Endothelial cell of umbilical vein (primary cell): Measurements from ENCODE around the gene FGD3. TPM values are rescaled to one million over a fixed set of nuclear protein-coding genes. Genes with fewer than 3 reads are reported as not detected.

Experiments used
- BruUV-seq: library from RNA; stranded (reverse); fragments of 400-500 nt; replicated peaks from 2 replicates; lab custom pipeline; 2021; lab: Mats Ljungman, UMichigan
- CTCF ChIA-PET: fragments of 300-600, 350-600 bp; sonication (Branson Sonifier 250); formaldehyde crosslinking; loops from one replicate; lab custom pipeline; 2021; ENCODE audit warnings: antibody characterized with exemption, inconsistent platforms; lab: Charles Lee
- POLR2A ChIA-PET: fragments of 300-600, 350-600 bp; sonication (Branson Sonifier 250); formaldehyde crosslinking; loops from one replicate; lab custom pipeline; 2021; ENCODE audit warnings: antibody characterized with exemption, inconsistent platforms; lab: Charles Lee
- DNase-seq: peaks from one replicate; pipeline ENCODE4 v3.0.0-alpha.2; 2011; ENCODE audit warnings: low read depth, low spot score
- FAIRE-seq: peaks from 2 replicates; lab custom pipeline; 2011; peaks lifted over from hg19 to GRCh38; lab: Jason Lieb, UNC
- H2AFZ ChIP-seq: 2 replicates; pipeline ENCODE4 v1.6.0; 2012; ENCODE audit warnings: low read depth, low read length, control low read depth, inconsistent platforms
- H3K27ac ChIP-seq: 2 replicates; pipeline ENCODE4 v1.5.1; 2011; ENCODE audit warnings: low read depth, mild to moderate bottlenecking, control low read depth, low read length, moderate library complexity; ENCODE audit not compliant: insufficient read depth
- H3K27me3 ChIP-seq, 2 experiments: 2 replicates each; pipeline versions ENCODE4 v1.6.0 to v1.6.1; 2011; ENCODE audit warnings: low read length in 2 of 2, mixed read lengths in 1 of 2; ENCODE audit not compliant: control insufficient read depth in 2 of 2, insufficient read depth in 2 of 2
- H3K36me3 ChIP-seq, 2 experiments: 2 replicates in 1 of 2; 3 replicates in 1 of 2; pipeline ENCODE4 v1.5.1; 2011; ENCODE audit warnings: low read length in 2 of 2, mild to moderate bottlenecking in 1 of 2, moderate library complexity in 1 of 2; ENCODE audit not compliant: control insufficient read depth in 2 of 2, insufficient read depth in 2 of 2; ENCODE audit errors: extremely low read depth in 1 of 2
- H3K4me1 ChIP-seq: 3 replicates; pipeline ENCODE4 v1.5.1; 2011; ENCODE audit warnings: mild to moderate bottlenecking, low read length; ENCODE audit not compliant: control insufficient read depth, insufficient read depth; ENCODE audit errors: extremely low read depth
- H3K4me2 ChIP-seq: 2 replicates; pipeline ENCODE4 v1.6.1; 2011; ENCODE audit warnings: low read length, control low read depth, mixed read lengths; ENCODE audit not compliant: insufficient read depth
- H3K4me3 ChIP-seq, 3 experiments: fragments of 200-600 bp in 1 of 3; sonication (generic), shearing (Covaris generic) in 1 of 3; replicated peaks in 1 of 3; 2 replicates each; pipeline ENCODE4 v1.5.1; 2011 to 2016; ENCODE audit warnings: control low read depth in 3 of 3, low read length in 3 of 3, mild to moderate bottlenecking in 2 of 3, inconsistent platforms in 1 of 3, low read depth in 1 of 3, moderate library complexity in 1 of 3; ENCODE audit not compliant: insufficient read depth in 1 of 3
- H3K79me2 ChIP-seq: 2 replicates; pipeline ENCODE4 v1.6.0; 2012; ENCODE audit warnings: low read length, inconsistent platforms; ENCODE audit not compliant: control insufficient read depth, insufficient read depth
- H3K9ac ChIP-seq: replicated peaks from 2 replicates; pipeline ENCODE3; 2011; ENCODE audit warnings: low read length, control low read depth; ENCODE audit not compliant: insufficient read depth; ENCODE audit errors: extremely low read depth
- H3K9me1 ChIP-seq: replicated peaks from 3 replicates; pipeline ENCODE4 v1.6.0; 2011; ENCODE audit warnings: mild to moderate bottlenecking, low read length; ENCODE audit not compliant: control insufficient read depth, insufficient read depth; ENCODE audit errors: extremely low read depth
- H3K9me3 ChIP-seq: replicated peaks from 2 replicates; pipeline ENCODE4 v1.5.1; 2012; ENCODE audit warnings: low read length, inconsistent platforms; ENCODE audit not compliant: control insufficient read depth, insufficient read depth
- H4K20me1 ChIP-seq: replicated peaks from 2 replicates; pipeline ENCODE3; 2011; ENCODE audit warnings: mild to moderate bottlenecking, low read length; ENCODE audit not compliant: control insufficient read depth, insufficient read depth; ENCODE audit errors: extremely low read depth
- CTCF ChIP-seq, 2 donors: IDR thresholded peaks; 1 replicate in 1 of 2; 2 replicates in 1 of 2; pipeline ENCODE4 v1.5.1; 2011; ENCODE audit warnings: low read length in 2 of 2, mild to moderate bottlenecking in 2 of 2, moderate library complexity in 2 of 2, control low read depth in 1 of 2, inconsistent platforms in 1 of 2, low read depth in 1 of 2; ENCODE audit not compliant: insufficient read depth in 1 of 2; ENCODE audit errors: extremely low read depth in 1 of 2
- EZH2 ChIP-seq: IDR thresholded peaks from 2 replicates; pipeline ENCODE4 v1.6.1; 2012; ENCODE audit warnings: borderline replicate concordance, low read depth, mild to moderate bottlenecking, moderate library complexity, low read length, inconsistent platforms; ENCODE audit not compliant: severe bottlenecking
- FOS ChIP-seq: IDR thresholded peaks from 2 replicates; pipeline ENCODE4 v1.6.1; 2011; ENCODE audit warnings: mild to moderate bottlenecking, low read length, moderate library complexity, borderline replicate concordance; ENCODE audit not compliant: insufficient read depth
- GATA2 ChIP-seq: IDR thresholded peaks from 2 replicates; pipeline ENCODE4 v1.7.0; 2011; ENCODE audit warnings: low read depth, mild to moderate bottlenecking, moderate library complexity, mixed read lengths, low read length; ENCODE audit not compliant: insufficient read length, insufficient read depth
- JUN ChIP-seq: IDR thresholded peaks from 2 replicates; pipeline ENCODE4 v1.6.1; 2011; ENCODE audit warnings: borderline replicate concordance, low read depth; ENCODE audit not compliant: insufficient read length, insufficient read depth
- MAX ChIP-seq: IDR thresholded peaks from 2 replicates; pipeline ENCODE4 v1.6.1; 2011; ENCODE audit not compliant: insufficient read depth, insufficient read length
- MYC ChIP-seq: IDR thresholded peaks from one replicate; pipeline ENCODE4 v1.6.1; 2011; ENCODE audit warnings: mild to moderate bottlenecking, low read depth, low read length
- POLR2A ChIP-seq: IDR thresholded peaks from 2 replicates; pipeline ENCODE4 v1.6.1; 2012; ENCODE audit warnings: low read depth, mild to moderate bottlenecking, control low read depth, low read length
- POLR2AphosphoS5 ChIP-seq: IDR thresholded peaks from 2 replicates; pipeline ENCODE4 v1.6.1; 2012; ENCODE audit warnings: low read depth, mild to moderate bottlenecking, control low read depth, low read length, moderate library complexity; ENCODE audit not compliant: insufficient read depth
- dilution Hi-C: fragments of 300-500 bp; cut with MboI; formaldehyde crosslinking; loops from one replicate; pipeline ENCODE4 v1.15.0; 2019; ENCODE audit warnings: low sequenced_read_pairs; ENCODE audit not compliant: extremely low pct_ligation_motif_present
- intact Hi-C: fragments of 100-400 bp; cut with micrococcal nuclease; formaldehyde crosslinking; loops from one replicate; pipeline ENCODE4 v1.10.0; 2022
- polyA plus RNA-seq, 4 experiments: library from polyadenylated mRNA; depleted of rRNA in 3 of 4; stranded (reverse) in 3 of 4; unstranded in 1 of 4; fragments of >200 nt; gene quantifications; 2 replicates each; pipeline versions ENCODE4 v1.2.1 to v1.2.3, GENCODE V29; 2011 to 2012; ENCODE audit warnings: missing spikeins in 1 of 4
- total RNA-seq: library from RNA; stranded (reverse); gene quantifications from 2 replicates; pipeline ENCODE4 v1.2.3, GENCODE V29; 2021

The FGD3 gene
- total and polyA plus RNA-seq, 2 donors (not counting 3 experiments of a cell fraction or from before 2014, with no cell fraction given), result not detected

GRCh38 chr9:92945796-92946195 is 1.5 kb upstream of the FGD3 start:
- no peaks in the 10 kb centered on the region for H3K9me1 ChIP-seq
- H3K36me3 ChIP-seq, result no peaks in the 10 kb centered on the region

GRCh38 chr9:92948038-92948534 is 763 bp downstream of the FGD3 start:
- no peak overlapping the region for H2AFZ ChIP-seq
- ChIA-PET CTCF (interaction anchor here (0.7 kb wide), 1 partner anchor 161 kb away, joined by 3 read pairs; no protein-coding TSS in a partner anchor), POLR2A (no interaction called here)
- DNase-seq, result no peak
- no peak overlapping the region for H3K9ac ChIP-seq
- no peaks in the 10 kb centered on the region for H4K20me1 ChIP-seq
- peaks cover 15 to 21% of the 10 kb centered on the region in 2 experiments for H3K27me3 ChIP-seq
- no peaks in the 10 kb centered on the region for H3K9me3 ChIP-seq
- H3K4me3 ChIP-seq, result no peak overlapping the region
- TF ChIP-seq MAX (no peak), POLR2AphosphoS5 (no peak), CTCF (IDR thresholded peaks at IDR 0.05; ENCODE audit: extremely low read depth in 1 of 2, insufficient read depth in 1 of 2, low read depth in 1 of 2, low read length in 2 of 2) (no peak), JUN (no peak), EZH2 (no peak), POLR2A (no peak), GATA2 (no peak)
- FAIRE-seq, result no peak
- no TSS peak for BruUV-seq
- H3K4me1 ChIP-seq, result no peaks in the 10 kb centered on the region
- no peak overlapping the region for H3K27ac ChIP-seq
- no peaks in the 10 kb centered on the region for H3K36me3 ChIP-seq
- dilution Hi-C loops, result no loop called here
- no peak overlapping the region for H3K4me2 ChIP-seq
- H3K79me2 ChIP-seq, result no peaks in the 10 kb centered on the region
- intact Hi-C loops, result no loop called here
- H3K9me1 ChIP-seq, result no peaks in the 10 kb centered on the region

More at GRCh38 chr9:92945796-92946195, 1.5 kb upstream of the FGD3 start:
- TF ChIP-seq FOS (no peak), EZH2 (no peak), MAX (no peak), POLR2AphosphoS5 (no peak), MYC (no peak), POLR2A (no peak)
- Histone ChIP-seq H3K27me3 (peaks cover 15 to 21% of the 10 kb centered on the region in 2 experiments), H3K9ac (no peak overlapping the region), H3K79me2 (no peaks in the 10 kb centered on the region), H2AFZ (no peak overlapping the region), H3K4me2 (no peak overlapping the region), H3K9me3 (no peaks in the 10 kb centered on the region), H4K20me1 (no peaks in the 10 kb centered on the region), H3K27ac (no peak overlapping the region), H3K4me1 (no peaks in the 10 kb centered on the region), H3K4me3 (no peak overlapping the region)
- POLR2A ChIA-PET, result no interaction called here
- intact Hi-C loops (no loop called here), dilution Hi-C loops (no loop called here)
- FAIRE-seq (no peak), DNase-seq (no peak)
- BruUV-seq, result no TSS peak
- CTCF ChIA-PET, result no interaction called here
